PC-9 (cell line): ENCODE measurements around the gene FUCA2.

Experiments used
- EZH2 ChIP-seq: fragments of 200-600 bp; sonication (generic); IDR thresholded peaks from 2 replicates; pipeline ENCODE4 v1.8.0; 2017; ENCODE audit warnings: antibody characterized with exemption, low read depth
- TF ChIP-seq, protein P1 (sequence below): fragments of 200-600 bp; sonication (generic); conservative IDR thresholded peaks from 2 replicates; pipeline ENCODE4 v1.6.1; 2017; ENCODE audit warnings: mixed run types, antibody characterized with exemption, mild to moderate bottlenecking, moderate library complexity

DNA sequence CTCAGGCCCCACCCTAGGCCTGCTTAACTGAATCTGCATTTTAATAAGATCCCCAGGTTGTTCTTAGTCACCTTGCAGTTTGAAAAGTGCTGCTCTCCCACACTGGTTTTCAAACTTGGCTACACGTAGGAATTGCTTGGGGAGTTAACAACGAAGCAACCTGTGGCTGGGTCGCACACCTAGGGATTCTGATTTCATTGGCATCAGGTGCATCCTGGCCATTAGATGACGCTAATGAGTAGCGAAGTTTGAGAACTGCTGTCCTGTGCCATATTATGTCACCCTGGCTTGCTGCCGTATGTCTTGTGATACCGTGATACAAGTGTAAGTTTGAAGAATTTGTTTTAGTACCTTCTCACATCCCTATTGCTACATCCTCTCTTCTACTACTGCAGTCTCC lies 28.2 kb upstream of the FUCA2 start:
- TF ChIP-seq, protein P1, sequence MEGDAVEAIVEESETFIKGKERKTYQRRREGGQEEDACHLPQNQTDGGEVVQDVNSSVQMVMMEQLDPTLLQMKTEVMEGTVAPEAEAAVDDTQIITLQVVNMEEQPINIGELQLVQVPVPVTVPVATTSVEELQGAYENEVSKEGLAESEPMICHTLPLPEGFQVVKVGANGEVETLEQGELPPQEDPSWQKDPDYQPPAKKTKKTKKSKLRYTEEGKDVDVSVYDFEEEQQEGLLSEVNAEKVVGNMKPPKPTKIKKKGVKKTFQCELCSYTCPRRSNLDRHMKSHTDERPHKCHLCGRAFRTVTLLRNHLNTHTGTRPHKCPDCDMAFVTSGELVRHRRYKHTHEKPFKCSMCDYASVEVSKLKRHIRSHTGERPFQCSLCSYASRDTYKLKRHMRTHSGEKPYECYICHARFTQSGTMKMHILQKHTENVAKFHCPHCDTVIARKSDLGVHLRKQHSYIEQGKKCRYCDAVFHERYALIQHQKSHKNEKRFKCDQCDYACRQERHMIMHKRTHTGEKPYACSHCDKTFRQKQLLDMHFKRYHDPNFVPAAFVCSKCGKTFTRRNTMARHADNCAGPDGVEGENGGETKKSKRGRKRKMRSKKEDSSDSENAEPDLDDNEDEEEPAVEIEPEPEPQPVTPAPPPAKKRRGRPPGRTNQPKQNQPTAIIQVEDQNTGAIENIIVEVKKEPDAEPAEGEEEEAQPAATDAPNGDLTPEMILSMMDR, result no peak
- TF ChIP-seq EZH2, result no peak
